Activated CD8-positive, alpha-beta memory T cell treated with anti-CD3 and anti-CD28 coated beads, Interleukin-2, amount 50 U/mL, for 24 hours (primary cell): ENCODE data around the gene YWHAG.
"Not testable (repeated sequence)": the region's sequence is repeated elsewhere in the genome, so short reads cannot be mapped to it uniquely, and the experiment has no call there.

Experiments
- DNase-seq: peaks from one replicate; pipeline ENCODE4 v3.0.0-alpha.2; 2020; ENCODE audit errors: extremely low read depth

Gene YWHAG

DNA sequence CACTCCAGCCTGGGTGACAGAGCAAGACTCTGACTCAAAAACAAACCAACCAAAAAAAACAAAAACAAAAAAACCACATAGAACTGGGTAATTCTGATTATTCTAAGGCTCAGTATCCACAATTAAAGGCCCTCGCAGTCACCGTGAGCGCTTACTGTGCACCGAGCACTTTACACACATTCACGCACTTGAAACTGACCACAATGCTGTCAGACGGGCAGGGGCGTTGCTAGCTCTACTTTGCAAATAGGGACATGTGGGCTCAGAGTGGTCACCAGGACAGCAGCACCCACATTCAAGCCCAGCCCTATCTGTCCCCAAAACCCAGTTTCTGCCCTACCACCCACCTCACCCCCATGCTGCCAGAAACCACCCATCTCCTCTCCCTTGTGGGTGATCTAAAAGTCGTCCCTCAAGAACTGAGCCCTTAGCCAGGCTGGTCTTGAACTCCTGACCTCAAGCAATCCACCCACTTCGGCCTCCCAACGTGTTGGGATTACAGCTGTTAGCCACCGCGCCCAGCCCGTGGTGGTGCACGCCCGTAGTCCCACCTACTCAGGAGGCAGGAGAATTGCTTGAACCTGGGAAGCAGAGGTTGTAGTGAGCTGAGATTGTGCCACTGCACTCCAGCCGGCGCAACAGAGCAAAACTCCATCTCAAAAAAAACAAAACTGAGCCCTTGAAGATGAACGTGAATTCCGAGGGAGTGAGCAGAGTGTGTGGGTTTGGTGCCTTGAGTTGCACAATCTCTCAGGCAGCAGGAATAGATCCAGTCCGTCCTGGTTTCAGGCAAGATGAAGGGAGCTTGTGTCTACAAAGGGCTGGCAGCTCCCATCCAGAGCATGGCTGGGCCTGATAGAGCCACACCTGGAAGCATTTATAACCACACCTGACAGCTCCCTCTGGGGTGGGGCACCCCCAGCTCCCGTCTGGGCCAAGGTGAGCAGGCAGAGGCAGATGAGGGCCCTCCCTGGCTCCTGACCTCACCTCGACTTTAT is 61.7 kb downstream of the YWHAG start:
- no peak for DNase-seq

DNA sequence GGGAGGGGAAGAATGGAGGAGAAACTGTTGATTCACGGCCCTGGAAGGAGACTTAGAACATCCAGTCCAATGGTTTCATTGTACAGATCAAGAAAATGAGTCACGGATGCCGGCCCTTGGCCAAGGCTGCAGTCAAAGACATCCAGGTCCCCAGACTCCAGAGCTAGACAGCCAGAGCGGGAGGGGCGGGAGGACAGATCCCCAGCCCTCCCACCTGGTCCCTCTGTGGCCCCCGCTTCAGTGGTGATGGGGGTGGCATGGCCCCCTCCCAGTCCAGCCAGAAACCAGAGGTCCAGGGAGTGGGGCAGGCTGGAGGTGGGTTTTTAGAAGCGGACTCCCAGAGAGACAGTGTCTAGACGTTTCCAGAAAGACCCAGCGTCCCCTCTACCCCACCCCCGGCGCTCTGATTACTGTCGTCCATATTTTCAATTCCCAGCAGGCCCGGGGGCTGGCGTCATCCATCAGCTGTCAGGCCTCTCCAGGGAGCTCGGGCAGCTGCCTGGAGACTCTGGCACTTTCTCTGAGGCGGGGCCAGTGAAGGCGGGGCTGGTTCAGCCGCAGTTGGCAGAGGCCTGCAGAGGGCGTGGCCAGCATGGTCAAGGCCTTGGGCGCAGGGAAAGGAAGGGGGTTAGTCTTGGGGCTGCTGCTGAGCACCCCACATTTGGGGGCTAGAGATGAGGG is 64.3 kb downstream of the YWHAG start:
- no peak for DNase-seq

- no peak for DNase-seq
These were observed 65.3 kb downstream of the YWHAG start for GRCh38 chr7:76293407-76293901.

DNA sequence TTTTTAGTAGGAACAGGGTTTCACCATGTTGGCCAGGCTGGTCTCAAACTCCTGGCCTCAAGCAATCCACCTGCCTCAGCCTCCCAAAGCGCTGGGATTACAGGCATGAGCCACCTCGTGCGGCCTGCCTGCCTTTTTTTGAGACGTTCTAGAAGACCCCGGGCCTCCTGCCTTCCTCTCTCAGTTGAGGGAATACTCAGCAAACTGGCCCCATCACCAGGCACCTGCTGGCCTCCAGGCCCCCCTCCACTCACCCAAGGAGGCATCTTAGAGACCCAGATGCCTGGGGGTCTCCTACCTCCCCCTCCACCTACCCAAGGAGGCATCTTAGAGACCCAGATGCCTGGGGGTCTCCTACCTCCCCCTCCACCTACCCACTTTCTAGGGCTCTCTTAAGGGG is 65.9 kb downstream of the YWHAG start:
- not testable (repeated sequence) for DNase-seq

GRCh38 chr7:76292213-76292573 is 66.6 kb downstream of the YWHAG start:
- no peak for DNase-seq

DNA sequence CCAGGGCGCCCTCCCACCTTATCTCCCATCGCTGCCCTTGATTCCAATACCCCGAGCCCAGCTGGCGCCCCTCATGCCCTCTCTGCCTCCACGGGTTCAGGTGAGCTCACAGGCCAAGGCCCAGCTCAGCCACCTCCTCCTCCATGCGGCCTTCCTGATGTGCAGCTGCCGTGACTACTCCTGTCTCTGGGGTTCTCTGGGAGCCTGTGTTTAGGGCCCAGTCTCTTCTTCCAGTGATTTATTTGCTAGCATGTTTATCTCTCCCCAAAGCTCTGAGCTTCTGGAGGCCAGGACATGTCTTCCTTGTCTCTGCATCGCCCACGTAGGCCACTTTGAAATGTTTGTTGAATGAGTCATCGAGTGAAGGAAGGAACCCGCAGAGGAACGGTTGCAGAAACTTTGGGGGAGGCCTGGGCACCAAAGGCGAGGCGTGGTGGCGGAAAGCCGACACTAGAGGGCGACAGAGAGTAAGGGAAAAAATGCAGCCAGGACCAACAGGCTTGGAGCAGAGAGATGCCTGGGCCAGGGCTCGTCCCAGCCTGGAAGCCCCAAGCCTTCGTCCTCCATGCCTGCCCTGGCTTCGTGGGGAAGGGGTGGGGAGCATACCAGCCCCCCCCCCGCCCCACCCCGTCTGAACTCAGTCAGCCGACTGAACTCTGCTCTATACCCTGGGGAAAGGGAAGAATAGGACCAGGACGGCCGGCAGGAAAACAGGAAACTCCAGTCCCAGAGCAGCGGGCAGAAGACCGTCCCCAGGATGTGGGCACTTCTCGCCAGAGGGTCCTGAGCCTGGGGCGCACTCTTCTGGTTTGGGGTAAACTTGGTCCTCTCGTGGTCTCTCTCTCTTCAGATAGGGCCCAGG is 67.2 kb downstream of the YWHAG start:
- DNase-seq = peak; percentile 76

DNA sequence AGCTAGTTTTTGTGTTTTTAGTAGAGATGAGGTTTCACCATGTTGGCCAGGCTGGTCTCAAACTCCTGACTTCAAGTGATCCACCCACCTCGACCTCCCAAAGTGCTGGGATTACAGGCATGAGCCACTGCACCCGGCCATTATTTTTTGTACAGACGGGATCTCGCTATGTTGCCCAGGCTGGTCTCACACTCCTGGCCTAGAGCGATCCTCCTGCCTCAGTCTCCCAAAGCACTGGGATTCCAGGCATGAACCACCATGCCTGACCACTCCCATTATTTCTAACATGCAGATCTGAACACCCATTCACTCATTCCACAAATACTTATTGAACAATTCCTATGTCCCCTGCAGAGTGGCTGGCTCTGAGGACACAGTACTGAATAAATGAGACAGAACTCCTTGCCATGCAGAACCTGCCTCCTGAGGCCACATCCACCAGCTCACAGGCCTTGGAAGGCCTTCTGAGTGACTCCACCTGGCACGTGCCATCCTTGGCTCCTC is 67.9 kb downstream of the YWHAG start:
- not testable (repeated sequence) for DNase-seq

DNA sequence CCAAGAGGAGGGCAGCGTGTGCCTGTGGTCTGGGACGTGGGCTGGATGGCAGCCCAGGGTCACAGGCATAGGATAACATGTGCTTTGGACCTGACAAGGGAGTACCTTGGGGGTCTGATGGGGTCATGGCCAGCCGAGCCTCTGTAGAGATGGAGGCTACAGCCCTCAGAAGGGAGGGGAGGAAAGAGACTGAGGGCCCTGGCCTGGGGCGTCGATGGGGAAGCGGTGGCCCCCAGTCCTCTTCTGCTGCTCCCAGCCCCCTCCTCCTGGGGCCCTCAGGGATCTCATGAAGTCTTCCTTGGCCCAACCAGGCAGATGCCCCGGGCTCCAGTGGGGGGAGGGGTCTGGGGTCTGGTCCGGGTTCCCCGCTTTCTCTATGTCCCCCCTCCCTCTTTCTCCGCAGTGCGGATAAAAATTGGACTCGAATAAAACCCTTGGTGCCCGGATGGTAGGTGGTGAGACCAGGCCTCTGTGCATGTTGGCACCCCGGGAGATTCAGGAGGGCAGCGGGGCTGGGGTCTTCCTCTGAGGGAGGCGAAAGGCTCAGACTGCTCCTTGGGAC is 71.9 kb downstream of the YWHAG start:
- DNase-seq = no peak

DNA sequence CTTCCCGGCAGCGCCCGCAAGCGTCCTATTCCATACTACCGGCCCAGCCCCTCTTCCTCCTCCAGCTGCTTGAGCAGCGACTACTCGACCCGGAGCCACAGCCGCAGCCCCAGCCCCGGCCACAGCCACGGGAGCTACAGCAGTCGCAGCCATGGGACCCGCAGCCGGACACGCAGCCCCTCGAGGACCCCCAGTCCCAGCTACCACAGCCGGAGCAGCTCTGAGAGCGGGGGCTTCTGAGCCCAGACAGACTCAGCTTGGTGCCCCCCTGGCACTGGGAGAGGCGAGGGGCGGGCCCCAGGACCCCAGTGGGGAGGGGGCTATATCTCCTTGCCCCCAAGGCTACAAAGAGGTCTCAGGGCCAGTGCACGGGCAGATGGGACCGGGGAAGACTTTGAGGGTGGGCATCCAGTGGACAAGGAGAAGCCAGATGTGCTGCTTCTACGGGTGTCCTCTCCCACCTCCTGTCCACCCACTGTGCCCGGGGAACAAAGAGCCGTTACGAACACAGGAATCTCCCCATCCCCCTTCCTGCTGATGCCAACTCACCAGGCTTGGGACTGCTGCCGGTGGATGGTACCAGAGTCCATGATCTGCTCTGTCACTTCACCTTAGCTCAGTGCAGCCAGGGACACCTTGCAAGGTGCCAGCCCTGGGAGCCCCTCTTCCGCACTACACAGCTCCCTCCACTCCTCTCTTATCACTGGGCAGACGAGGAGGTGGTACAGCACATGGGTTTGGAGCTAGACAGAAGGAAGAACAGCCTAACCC is 73.0 kb downstream of the YWHAG start:
- DNase-seq = no peak

- no peak for DNase-seq
These were observed 75.3 kb downstream of the YWHAG start for GRCh38 chr7:76283254-76284159.

DNA sequence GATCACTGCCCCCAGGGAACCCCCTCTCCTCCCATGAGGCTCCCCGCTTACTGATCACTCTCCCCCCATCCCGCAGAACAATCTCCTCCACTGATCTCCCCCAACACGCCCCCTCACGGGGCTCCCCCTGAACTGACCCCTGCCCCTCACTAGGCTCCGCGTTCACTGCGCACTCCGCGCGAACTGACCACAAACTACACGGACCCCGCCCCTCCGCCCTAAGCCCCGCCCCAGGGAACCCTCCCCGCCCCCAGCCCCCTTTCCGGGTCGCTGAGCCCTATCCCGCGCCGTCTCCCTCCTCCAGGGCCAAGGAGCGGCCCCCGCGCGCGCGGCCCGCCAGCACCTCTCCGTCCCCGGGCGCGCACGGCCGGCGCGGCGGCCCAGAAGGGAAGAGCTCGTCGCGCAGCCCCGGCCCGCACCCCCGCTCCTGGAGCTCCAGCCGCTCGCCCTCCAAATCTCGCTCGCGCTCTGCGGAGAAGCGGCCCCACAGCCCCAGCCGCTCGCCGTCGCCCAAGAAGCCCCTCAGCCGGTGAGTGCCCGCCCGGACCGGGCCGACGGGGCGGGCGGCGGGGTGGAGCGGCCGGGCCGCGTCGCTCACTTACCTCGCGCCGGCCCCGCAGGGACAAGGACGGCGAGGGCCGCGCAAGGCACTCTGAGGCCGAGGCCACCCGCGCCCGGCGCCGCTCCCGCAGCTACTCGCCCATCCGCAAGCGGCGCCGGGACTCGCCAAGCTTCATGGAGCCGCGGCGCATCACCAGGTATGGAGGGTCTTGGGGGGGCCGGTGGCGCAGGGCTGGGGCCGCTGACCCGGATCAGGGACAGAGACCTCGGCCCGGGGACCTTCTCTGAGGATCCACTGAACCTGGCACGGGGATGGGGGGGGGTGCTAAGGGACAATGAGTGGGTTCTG is 76.2 kb downstream of the YWHAG start:
- DNase-seq = no peak

DNA sequence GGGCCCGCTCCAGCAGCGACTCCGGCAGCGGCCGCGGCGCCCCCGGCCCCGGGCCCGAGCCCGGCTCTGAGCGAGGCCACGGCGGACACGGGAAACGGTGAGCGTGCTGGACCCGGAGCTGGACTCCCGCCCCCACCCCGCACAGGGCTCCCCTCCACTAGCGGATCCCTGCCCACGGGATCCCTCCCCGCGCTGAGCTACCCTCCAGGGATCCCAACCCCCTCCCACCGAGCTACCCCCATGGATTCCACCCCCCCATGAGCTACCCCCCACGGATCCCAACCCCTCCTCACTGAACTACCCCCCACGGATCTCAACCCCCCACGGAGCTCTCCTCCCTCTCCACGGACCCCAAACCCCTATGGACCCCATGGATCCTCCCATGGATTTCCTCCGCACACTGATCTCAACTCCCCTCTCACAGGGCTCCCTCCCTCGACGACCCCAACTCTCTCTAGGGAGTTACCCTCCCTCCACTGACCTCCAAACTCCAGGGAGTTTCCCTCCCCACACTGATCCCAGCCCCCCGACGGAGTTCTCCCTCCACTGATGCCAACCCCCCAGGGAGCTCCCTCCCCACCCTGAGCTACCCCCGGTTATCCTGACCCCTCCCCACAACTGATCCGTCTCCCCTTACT is 77.0 kb downstream of the YWHAG start:
- no peak for DNase-seq

DNA sequence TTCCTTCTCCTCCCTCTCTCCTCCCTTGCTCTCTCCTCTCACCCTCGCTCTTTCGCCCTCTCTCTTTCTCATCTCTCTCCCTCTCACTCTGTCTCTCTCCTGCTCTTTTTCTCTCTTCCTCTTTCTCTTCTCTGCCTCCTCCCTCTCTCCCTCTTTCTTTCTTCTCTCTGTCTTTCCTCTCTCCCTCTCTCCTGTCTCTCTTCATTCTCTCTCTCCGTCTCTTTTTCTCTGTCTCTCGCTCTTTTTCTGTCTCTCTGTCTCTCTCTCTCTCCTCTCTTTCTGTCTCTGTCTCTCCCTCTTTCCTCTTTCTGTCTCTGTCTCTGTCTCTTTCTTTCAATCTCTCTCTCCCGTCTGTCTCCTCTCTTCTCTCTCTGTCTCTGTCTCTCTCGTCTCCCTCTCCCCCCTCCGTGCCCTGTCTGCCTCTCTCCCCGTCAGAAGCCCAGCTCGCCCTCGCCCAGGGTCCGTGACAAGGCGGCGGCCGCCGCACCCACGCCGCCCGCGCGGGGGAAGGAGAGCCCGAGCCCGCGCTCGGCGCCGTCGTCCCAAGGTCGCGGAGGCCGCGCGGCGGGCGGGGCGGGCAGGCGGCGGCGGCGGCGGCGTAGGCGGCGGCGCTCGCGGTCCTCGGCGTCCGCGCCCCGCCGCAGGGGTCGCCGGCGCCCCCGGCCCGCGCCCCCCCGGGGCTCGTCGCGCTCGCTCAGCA is 77.6 kb downstream of the YWHAG start:
- DNase-seq = no peak

DNA sequence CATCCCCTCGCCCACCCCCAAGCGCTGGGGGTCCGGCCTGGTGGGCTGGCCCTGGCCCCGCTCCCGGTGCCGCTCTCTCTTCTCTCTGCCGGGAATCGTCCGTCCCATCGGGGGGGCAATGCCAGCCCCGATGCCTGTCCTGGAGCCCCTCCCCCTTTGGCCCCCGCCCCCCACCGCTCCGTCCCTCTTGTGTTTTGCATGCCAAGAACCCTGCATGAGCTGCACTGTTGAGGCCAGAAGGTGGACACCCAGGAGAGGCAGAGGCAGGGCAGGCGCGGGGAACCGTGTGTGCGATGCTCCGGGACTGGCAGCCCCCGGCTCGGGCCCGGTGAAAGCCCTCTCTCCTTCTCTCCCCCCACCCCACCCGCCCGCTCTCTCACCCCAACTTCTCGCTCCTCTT is 78.4 kb downstream of the YWHAG start:
- no peak for DNase-seq

DNA sequence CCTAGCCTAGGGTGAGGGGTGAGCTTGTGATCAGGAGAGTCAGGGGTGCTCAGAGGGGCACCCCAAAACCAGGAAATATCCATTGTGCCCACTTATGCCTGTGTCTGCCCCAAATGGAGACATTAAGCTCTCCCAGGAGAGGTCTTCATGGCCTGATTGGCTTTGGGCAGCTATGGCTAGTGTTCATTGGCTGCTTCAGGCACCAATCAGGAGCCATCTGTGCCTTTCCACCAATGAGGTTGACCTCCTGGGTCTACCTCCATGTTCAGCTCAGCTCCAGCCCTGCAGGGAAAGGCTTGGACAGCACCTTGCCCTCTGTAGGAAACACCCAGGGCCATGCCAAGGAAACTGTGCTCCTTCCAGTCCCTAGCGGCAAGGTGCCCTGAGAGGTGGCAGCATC is 80.3 kb downstream of the YWHAG start:
- DNase-seq = no peak
